A549 (cell line): ENCODE results near the gene TBX15. TPM values are rescaled to one million over a fixed set of nuclear protein-coding genes. Genes with fewer than 3 reads are reported as not detected.

Source experiments
- ATAC-seq, 2 experiments: fragments of 200-7000 bp in 1 of 2; fragments of >200 bp in 1 of 2; cut with Nextera tagmentation in 1 of 2; cut with Tn5 transposase in 1 of 2; 3 replicates each; pipeline versions ENCODE4 v1.8.0 to v1.9.1; 2018 to 2020; ENCODE audit warnings: mild to moderate bottlenecking in 1 of 2, moderate library complexity in 1 of 2
- CTCF ChIA-PET: fragments of 300-600 bp; sonication (Branson Sonifier 250); formaldehyde crosslinking; extraction: SDS; loops from one replicate; lab custom pipeline; 2021; ENCODE audit warnings: antibody characterized with exemption, inconsistent platforms; lab: Yijun Ruan, JAX
- POLR2A ChIA-PET: fragments of 350-600 bp; formaldehyde crosslinking; extraction: SDS; loops from one replicate; lab custom pipeline; 2021; ENCODE audit warnings: antibody characterized with exemption, inconsistent platforms; lab: Yijun Ruan, JAX
- DNase-seq, 2 experiments: peaks; one replicate each; pipeline versions ENCODE4 v3.0.0 to v3.0.0-alpha.2; 2011 to 2016; ENCODE audit warnings: low read depth in 1 of 2, low spot score in 1 of 2
- FAIRE-seq: peaks from 2 replicates; lab custom pipeline; 2011; peaks lifted over from hg19 to GRCh38; lab: Jason Lieb, UNC
- H3K27ac ChIP-seq, 2 experiments: fragments of >200 bp; sonication (Bioruptor Twin); formaldehyde crosslinking; 3 replicates each; pipeline ENCODE4 v1.5.1; 2016 to 2017
- H3K4me1 ChIP-seq: fragments of >200 bp; sonication (Bioruptor Twin); formaldehyde crosslinking; 3 replicates; pipeline ENCODE4 v1.6.1; 2016
- H3K4me2 ChIP-seq: fragments of >200 bp; sonication (Bioruptor Twin); formaldehyde crosslinking; 3 replicates; pipeline ENCODE4 v1.6.1; 2016
- H3K4me3 ChIP-seq: fragments of >200 bp; sonication (Bioruptor Twin); formaldehyde crosslinking; 3 replicates; pipeline ENCODE4 v1.5.1; 2016
- H3K9me3 ChIP-seq: fragments of >200 bp; sonication (Bioruptor Twin); formaldehyde crosslinking; 3 replicates; pipeline ENCODE4 v1.6.1; 2016
- CTCF ChIP-seq: fragments of >200 bp; sonication (Bioruptor Twin); formaldehyde crosslinking; IDR thresholded peaks from 3 replicates; pipeline ENCODE4 v1.5.1; 2016
- JUNB ChIP-seq: fragments of >200 bp; sonication (Bioruptor Twin); formaldehyde crosslinking; IDR thresholded peaks from 2 replicates; pipeline ENCODE4 v1.6.1; 2016
- MAZ ChIP-seq: fragments of 150-350 bp; IDR thresholded peaks from 2 replicates; pipeline ENCODE4 v1.6.1; 2014; ENCODE audit warnings: antibody characterized with exemption, low read depth, low read length, borderline replicate concordance
- NPAS2 ChIP-seq: fragments of 250-450 bp; sonication (Bioruptor Pico); IDR thresholded peaks from 2 replicates; pipeline ENCODE4 v1.8.0; 2022; ENCODE audit warnings: mild to moderate bottlenecking, moderate library complexity, borderline replicate concordance
- PHF8 ChIP-seq: fragments of 200-600 bp; sonication (generic); IDR thresholded peaks from 2 replicates; pipeline ENCODE4 v1.6.1; 2016; ENCODE audit warnings: low read depth, mild to moderate bottlenecking, antibody characterized with exemption, moderate library complexity, borderline replicate concordance
- RAD21 ChIP-seq, 2 experiments: fragments of >200 bp in 1 of 2; sonication (Bioruptor Twin) in 1 of 2; formaldehyde crosslinking in 1 of 2; IDR thresholded peaks in 1 of 2; conservative IDR thresholded peaks in 1 of 2; 2 replicates in 1 of 2; 3 replicates in 1 of 2; pipeline ENCODE4 v1.6.1; 2012 to 2018; ENCODE audit warnings: inconsistent platforms in 1 of 2
- REST ChIP-seq: fragments of 200-600 bp; sonication (generic); IDR thresholded peaks from 2 replicates; pipeline ENCODE4 v1.6.1; 2016; ENCODE audit warnings: antibody characterized with exemption, mild to moderate bottlenecking, moderate library complexity
- TP53 ChIP-seq: fragments of 250-450 bp; sonication (Bioruptor Pico); IDR thresholded peaks from 2 replicates; pipeline ENCODE4 v1.5.0; 2021; ENCODE audit warnings: mild to moderate bottlenecking, moderate library complexity
- ZC3H11A ChIP-seq: fragments of 450-650 bp; IDR thresholded peaks from 2 replicates; pipeline ENCODE4 v1.6.1; 2014; ENCODE audit warnings: antibody characterized with exemption, mild to moderate bottlenecking
- WGBS: methylation state at CpG from one replicate; pipeline ENCODE4 v1.1.6; 2017; ENCODE audit errors: missing lambda C conversion rate; 5-methylcytosine and 5-hydroxymethylcytosine counted together
- polyA plus RNA-seq, 4 experiments: library from polyadenylated mRNA; depleted of rRNA in 3 of 4; stranded (reverse); fragments of >200 nt; fragmentation: RNase III in 1 of 4; extraction: RNeasy Plus Mini Kit Qiagen cat#74134 plus additional on column Dnase treatment in 1 of 4; gene quantifications; 2 replicates in 3 of 4; 3 replicates in 1 of 4; pipeline ENCODE4 v1.2.3, GENCODE V29; 2011 to 2017

The TBX15 gene
- polyA plus RNA-seq, 2 of the 4 experiments (the other 2 are of a cell fraction) = 0.04 TPM; not detected in 1

- TF ChIP-seq REST (no peak), CTCF (no peak)
- TF ChIP-seq, all 56 proteins: peak for 0
Measured at GRCh38 chr1:118999348-119000071, 11.4 kb upstream of the TBX15 start (continued).

- Histone ChIP-seq H3K4me2 (no peak overlapping the region), H3K4me1 (no peaks in the 10 kb centered on the region), H3K4me3 (no peak overlapping the region), H3K9me3 (no peaks in the 10 kb centered on the region), H3K27ac (no peak overlapping the region)
- FAIRE-seq (no peak), ATAC-seq (no peak), DNase-seq (no peak)
- no peak for TF ChIP-seq ZC3H11A
- TF ChIP-seq RAD21 (conservative IDR thresholded peaks at IDR 0.05 in 1 of 2, IDR thresholded peaks at IDR 0.05 in 1 of 2) = no peak
- TF ChIP-seq PHF8 = no peak
- TF ChIP-seq REST = no peak
- TF ChIP-seq MAZ = no peak
- CTCF ChIA-PET = interaction anchor here (0.7 kb wide), 1 partner anchor 10 kb away, joined by 3 read pairs; no protein-coding TSS in a partner anchor
- WGBS = 29% methylated on average over 2 of the region's 2 CpGs
- POLR2A ChIA-PET = no interaction called here
Measured at GRCh38 chr1:118998171-118998570, 10.0 kb upstream of the TBX15 start.

- FAIRE-seq (no peak), DNase-seq (no peak), ATAC-seq (no peak)
- Histone ChIP-seq H3K27ac (no peak overlapping the region), H3K4me3 (no peak overlapping the region), H3K4me1 (no peaks in the 10 kb centered on the region), H3K9me3 (no peaks in the 10 kb centered on the region)
- ChIA-PET POLR2A (no interaction called here), CTCF (no interaction called here)
- WGBS = 44% methylated on average over 6 of the region's 7 CpGs
- TF ChIP-seq PHF8 = no peak
- no peak for TF ChIP-seq JUNB
- TF ChIP-seq TP53 = no peak
- TF ChIP-seq NPAS2 (CRISPR knock-in tag) = no peak
- TF ChIP-seq, all 56 proteins: peak for 0
- H3K4me2 ChIP-seq = no peak overlapping the region
Measured at GRCh38 chr1:118997225-118997624, 9.1 kb upstream of the TBX15 start.
